GM10847 (cell line): ENCODE data around the gene INO80E.

Experiments used
- POLR2A ChIP-seq: IDR thresholded peaks from 2 replicates; pipeline ENCODE4 v1.6.1; 2011; ENCODE audit not compliant: insufficient read length; ENCODE audit errors: extremely low read depth

Gene INO80E

GRCh38 chr16:29996766-29997250 lies 767 bp downstream of the INO80E start:
- no peak for TF ChIP-seq POLR2A

GRCh38 chr16:29999605-30000004 lies 3.6 kb downstream of the INO80E start:
- TF ChIP-seq POLR2A = no peak

GRCh38 chr16:30000735-30001631 lies 4.9 kb downstream of the INO80E start:
- no peak for TF ChIP-seq POLR2A

DNA sequence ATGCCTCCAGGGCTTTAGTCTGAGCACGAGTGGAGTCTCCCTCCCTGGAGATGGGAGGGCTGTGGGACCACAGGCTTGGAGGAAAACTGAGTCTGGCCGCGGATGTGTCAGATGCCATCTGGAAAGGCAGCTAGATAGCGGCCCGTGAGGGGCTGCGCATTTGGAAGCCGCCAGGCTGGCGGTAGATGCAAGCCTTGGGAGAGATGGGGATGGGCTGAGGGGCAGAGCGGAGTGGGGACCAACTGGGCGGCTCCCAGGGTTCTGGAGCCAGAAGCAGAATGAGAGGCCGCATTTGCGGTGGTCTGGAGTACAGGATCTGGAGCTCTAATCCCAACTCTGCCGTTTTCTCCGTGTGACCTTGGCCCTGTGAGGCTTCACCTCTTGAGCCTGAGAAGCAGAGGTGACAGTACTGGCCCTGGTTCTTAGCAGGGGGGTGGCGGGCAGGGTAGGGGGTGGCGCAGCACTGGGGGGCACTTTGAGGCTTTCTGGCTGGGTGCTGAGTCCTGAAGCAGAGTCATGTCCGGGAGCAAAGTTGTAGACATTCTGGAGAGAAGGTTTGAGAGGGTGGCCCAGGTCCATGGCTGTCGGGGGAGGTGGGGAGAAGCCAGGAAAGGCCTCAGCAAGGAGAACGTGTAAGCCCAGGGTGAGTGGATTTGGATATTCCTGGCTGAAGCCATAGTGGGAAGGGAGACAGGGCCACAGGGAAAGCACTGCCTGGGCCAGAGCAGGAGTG lies 6.7 kb downstream of the INO80E start:
- no peak for TF ChIP-seq POLR2A

GRCh38 chr16:30003670-30004423 lies 7.8 kb downstream of the INO80E start:
- no peak for TF ChIP-seq POLR2A

GRCh38 chr16:30004424-30004776 lies 8.4 kb downstream of the INO80E start:
- no peak for TF ChIP-seq POLR2A

- no peak for TF ChIP-seq POLR2A
These were observed 8.8 kb downstream of the INO80E start for GRCh38 chr16:30004811-30005242.

- TF ChIP-seq POLR2A = no peak
These were observed 9.5 kb downstream of the INO80E start for GRCh38 chr16:30005341-30006094.

- no peak for TF ChIP-seq POLR2A
These were observed 10.0 kb downstream of the INO80E start for GRCh38 chr16:30006095-30006473.

- no peak for TF ChIP-seq POLR2A
These were observed 10.8 kb downstream of the INO80E start for GRCh38 chr16:30006659-30007377.

DNA sequence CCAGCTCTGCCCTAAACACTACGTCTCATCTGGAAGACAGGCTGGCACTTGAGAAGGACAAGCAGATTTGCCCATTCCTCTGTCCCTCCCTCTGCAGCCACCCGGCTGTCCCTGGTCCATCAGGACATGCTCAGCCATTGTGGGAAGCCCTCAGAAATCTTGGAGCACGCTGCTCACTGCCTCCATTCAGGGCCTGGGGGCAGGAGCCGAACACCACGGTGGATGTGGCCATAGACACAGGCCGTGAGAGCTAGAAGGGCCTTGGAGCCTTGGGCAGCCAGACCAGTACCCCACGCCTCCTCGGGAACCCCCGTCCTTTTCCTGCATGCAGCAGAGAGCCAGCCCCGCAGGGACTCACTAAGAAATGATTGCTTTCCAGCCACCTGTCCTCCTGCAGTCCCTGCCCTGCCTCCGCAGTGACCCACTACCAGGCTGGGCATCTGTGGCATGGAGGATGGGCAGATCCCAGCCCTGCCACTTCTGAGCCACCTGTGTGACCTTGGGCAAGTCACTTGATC lies 11.4 kb downstream of the INO80E start:
- no peak for TF ChIP-seq POLR2A

DNA sequence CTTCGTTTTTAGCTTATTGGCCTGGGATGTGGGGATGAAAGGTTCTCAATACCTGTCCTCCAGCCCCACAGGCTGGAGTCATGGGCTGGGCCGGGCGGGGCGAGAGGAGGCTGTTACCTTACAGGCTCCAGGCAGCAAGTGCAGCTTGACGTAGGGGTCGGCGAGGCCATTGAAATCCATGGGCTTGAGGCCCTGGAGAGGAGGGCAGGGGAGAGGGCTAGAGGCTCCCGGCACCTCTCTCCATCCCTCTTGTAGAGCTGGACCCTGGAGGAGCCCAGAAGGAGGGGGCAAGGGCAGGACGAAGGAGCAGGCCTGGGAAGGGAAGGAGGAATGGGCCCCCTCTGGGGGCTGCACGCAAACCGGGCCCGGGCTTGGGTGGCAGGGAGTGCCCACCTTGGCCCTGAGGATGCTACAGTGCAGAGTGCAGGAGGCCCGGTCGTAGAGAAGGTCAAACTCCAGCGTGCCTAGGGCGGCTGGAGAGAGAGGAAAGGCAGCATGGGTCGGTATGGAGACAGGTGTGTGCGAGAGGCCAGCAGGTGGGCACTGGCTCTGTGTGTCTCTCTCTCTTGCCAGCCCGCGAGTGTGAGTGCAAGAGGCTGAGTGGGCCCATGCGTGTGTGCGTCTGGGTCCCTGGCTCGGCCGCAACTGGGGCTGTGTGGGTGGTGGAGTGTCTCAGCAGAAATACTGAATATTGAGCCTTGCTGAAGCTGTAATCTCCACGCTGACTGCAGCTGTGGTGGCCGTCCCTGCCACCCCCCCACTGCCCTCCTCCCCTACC lies 13.2 kb downstream of the INO80E start:
- TF ChIP-seq POLR2A = no peak
